HepG2 (cell line): ENCODE data around the gene SLC7A10. TPM values are rescaled to one million over a fixed set of nuclear protein-coding genes. Genes with fewer than 3 reads are reported as not detected.

Source experiments
- ATF7 ChIP-seq, 2 experiments: fragments of 450-650 bp in 1 of 2; sonication (generic) in 1 of 2; formaldehyde crosslinking in 1 of 2; IDR thresholded peaks; 2 replicates each; pipeline versions ENCODE4 v1.4.0 to v1.6.1; 2016 to 2020; ENCODE audit warnings: antibody characterized with exemption in 1 of 2, mild to moderate bottlenecking in 1 of 2, missing genetic modification reagents in 1 of 2
- BRD4 ChIP-seq: sonication (generic); formaldehyde crosslinking; IDR thresholded peaks from 2 replicates; pipeline ENCODE4 v1.4.0; 2020; ENCODE audit warnings: missing genetic modification reagents
- DPF2 ChIP-seq: sonication (generic); formaldehyde crosslinking; IDR thresholded peaks from 2 replicates; pipeline ENCODE4 v1.4.0; 2020; ENCODE audit warnings: mild to moderate bottlenecking, low read depth, missing genetic modification reagents, borderline replicate concordance
- EED ChIP-seq: sonication (generic); formaldehyde crosslinking; IDR thresholded peaks from 2 replicates; pipeline ENCODE4 v1.5.0; 2020; ENCODE audit warnings: mild to moderate bottlenecking, missing genetic modification reagents
- ELF1 ChIP-seq: sonication (generic); formaldehyde crosslinking; IDR thresholded peaks from 2 replicates; pipeline ENCODE4 v1.4.0; 2020; ENCODE audit warnings: missing genetic modification reagents
- HDAC2 ChIP-seq: sonication (generic); formaldehyde crosslinking; IDR thresholded peaks from 2 replicates; pipeline ENCODE4 v1.4.0; 2020; ENCODE audit warnings: missing genetic modification reagents
- KDM3A ChIP-seq: IDR thresholded peaks from 2 replicates; pipeline ENCODE4 v1.6.1; 2018; ENCODE audit warnings: low read depth, missing compliant biosample characterization
- KLF12 ChIP-seq: sonication (generic); formaldehyde crosslinking; IDR thresholded peaks from 2 replicates; pipeline ENCODE4 v1.4.0; 2020; ENCODE audit warnings: missing genetic modification reagents, borderline replicate concordance
- KLF6 ChIP-seq: IDR thresholded peaks from 2 replicates; pipeline ENCODE4 v1.8.0; 2016; ENCODE audit warnings: missing biosample characterization, missing genetic modification reagents
- MLXIP ChIP-seq: sonication (generic); formaldehyde crosslinking; IDR thresholded peaks from 2 replicates; pipeline ENCODE4 v1.9.0; 2021; ENCODE audit warnings: missing genetic modification reagents, borderline replicate concordance
- NFE2 ChIP-seq: sonication (generic); formaldehyde crosslinking; IDR thresholded peaks from 2 replicates; pipeline ENCODE4 v1.4.0; 2020; ENCODE audit warnings: missing genetic modification reagents
- NPAS2 ChIP-seq: sonication (generic); formaldehyde crosslinking; IDR thresholded peaks from 2 replicates; pipeline ENCODE4 v1.8.0; 2022; ENCODE audit warnings: mild to moderate bottlenecking, missing genetic modification reagents, borderline replicate concordance
- REXO4 ChIP-seq: sonication (generic); formaldehyde crosslinking; IDR thresholded peaks from 2 replicates; pipeline ENCODE4 v1.8.0; 2022; ENCODE audit warnings: missing genetic modification reagents, mild to moderate bottlenecking, borderline replicate concordance
- SAFB2 ChIP-seq: sonication (generic); formaldehyde crosslinking; IDR thresholded peaks from 2 replicates; pipeline ENCODE4 v1.5.1; 2020; ENCODE audit warnings: missing genetic modification reagents, low read depth, mild to moderate bottlenecking, borderline replicate concordance
- SNAPC4 ChIP-seq: sonication (generic); formaldehyde crosslinking; IDR thresholded peaks from 2 replicates; pipeline ENCODE4 v1.4.0; 2020; ENCODE audit warnings: mild to moderate bottlenecking, missing genetic modification reagents
- ZBTB7B ChIP-seq: sonication (generic); formaldehyde crosslinking; IDR thresholded peaks from 2 replicates; pipeline ENCODE4 v1.4.0; 2020; ENCODE audit warnings: missing genetic modification reagents
- ZNF33A ChIP-seq: sonication (generic); formaldehyde crosslinking; IDR thresholded peaks from 2 replicates; pipeline ENCODE4 v1.5.1; 2020; ENCODE audit warnings: missing genetic modification reagents, mild to moderate bottlenecking, moderate library complexity, borderline replicate concordance
- ZNF431 ChIP-seq: sonication (generic); formaldehyde crosslinking; IDR thresholded peaks from 2 replicates; pipeline ENCODE4 v1.9.0; 2022; ENCODE audit warnings: missing genetic modification reagents, low read depth, mild to moderate bottlenecking, borderline replicate concordance
- polyA plus RNA-seq, 8 experiments: library from polyadenylated mRNA; depleted of rRNA in 3 of 8; stranded (reverse) in 7 of 8; unstranded in 1 of 8; fragments of >200 nt; fragmentation: Illumina TruSeq in 4 of 8; extraction: Trizol in 4 of 8; gene quantifications; 2 replicates each; pipeline versions ENCODE4 v1.2.1 to v1.2.3, GENCODE V29; 2011 to 2016; ENCODE audit warnings: low read depth in 4 of 8, missing spikeins in 1 of 8, mixed read lengths in 1 of 8; ENCODE audit not compliant: insufficient read depth in 1 of 8
- total RNA-seq, 5 experiments: library from RNA; depleted of rRNA; stranded (reverse); fragments of >200 nt; fragmentation: Illumina TruSeq; extraction: Trizol; gene quantifications; 2 replicates each; pipeline ENCODE4 v1.2.3, GENCODE V29; 2016; ENCODE audit warnings: low read depth in 1 of 5
- TF ChIP-seq, protein P1 (sequence below): sonication (generic); formaldehyde crosslinking; IDR thresholded peaks from 2 replicates; pipeline ENCODE4 v1.4.0; 2020; ENCODE audit warnings: missing genetic modification reagents, borderline replicate concordance

Gene SLC7A10
- total and polyA plus RNA-seq, 2 of the 13 experiments (the other 11 are each of a cell fraction or from before 2014, with no cell fraction given), result 1.1 to 2.2 TPM

GRCh38 chr19:33248553-33248953, 22.9 kb upstream of the SLC7A10 start (continued):
- TF ChIP-seq ZBTB7B (CRISPR knock-in tag) (no peak; the same call in none of the 2 replicates), KLF6 (no peak), DPF2 (no peak), ZNF33A (no peak), KLF12 (CRISPR knock-in tag) (0 out of 2 replicates have a peak, but pooled peaks have one; percentile 14), SAFB2 (peak; percentile 75; the same call in 1 of the 2 replicates), EED (CRISPR knock-in tag) (no peak), NPAS2 (CRISPR knock-in tag) (no peak), NFE2 (CRISPR knock-in tag) (no peak), BRD4 (CRISPR knock-in tag) (no peak), ATF7 (IDR thresholded peaks at IDR 0.05) (no peak), ATF7 (CRISPR knock-in tag; IDR thresholded peaks at IDR 0.05) (peak; percentile 70), SNAPC4 (no peak), HDAC2 (CRISPR knock-in tag) (peak; percentile 37; the same call in 1 of the 2 replicates), KDM3A (CRISPR knock-in tag) (no peak), MLXIP (no peak), ZNF431 (CRISPR knock-in tag) (no peak), ELF1 (no peak), REXO4 (CRISPR knock-in tag) (no peak)
- TF ChIP-seq, protein P1, sequence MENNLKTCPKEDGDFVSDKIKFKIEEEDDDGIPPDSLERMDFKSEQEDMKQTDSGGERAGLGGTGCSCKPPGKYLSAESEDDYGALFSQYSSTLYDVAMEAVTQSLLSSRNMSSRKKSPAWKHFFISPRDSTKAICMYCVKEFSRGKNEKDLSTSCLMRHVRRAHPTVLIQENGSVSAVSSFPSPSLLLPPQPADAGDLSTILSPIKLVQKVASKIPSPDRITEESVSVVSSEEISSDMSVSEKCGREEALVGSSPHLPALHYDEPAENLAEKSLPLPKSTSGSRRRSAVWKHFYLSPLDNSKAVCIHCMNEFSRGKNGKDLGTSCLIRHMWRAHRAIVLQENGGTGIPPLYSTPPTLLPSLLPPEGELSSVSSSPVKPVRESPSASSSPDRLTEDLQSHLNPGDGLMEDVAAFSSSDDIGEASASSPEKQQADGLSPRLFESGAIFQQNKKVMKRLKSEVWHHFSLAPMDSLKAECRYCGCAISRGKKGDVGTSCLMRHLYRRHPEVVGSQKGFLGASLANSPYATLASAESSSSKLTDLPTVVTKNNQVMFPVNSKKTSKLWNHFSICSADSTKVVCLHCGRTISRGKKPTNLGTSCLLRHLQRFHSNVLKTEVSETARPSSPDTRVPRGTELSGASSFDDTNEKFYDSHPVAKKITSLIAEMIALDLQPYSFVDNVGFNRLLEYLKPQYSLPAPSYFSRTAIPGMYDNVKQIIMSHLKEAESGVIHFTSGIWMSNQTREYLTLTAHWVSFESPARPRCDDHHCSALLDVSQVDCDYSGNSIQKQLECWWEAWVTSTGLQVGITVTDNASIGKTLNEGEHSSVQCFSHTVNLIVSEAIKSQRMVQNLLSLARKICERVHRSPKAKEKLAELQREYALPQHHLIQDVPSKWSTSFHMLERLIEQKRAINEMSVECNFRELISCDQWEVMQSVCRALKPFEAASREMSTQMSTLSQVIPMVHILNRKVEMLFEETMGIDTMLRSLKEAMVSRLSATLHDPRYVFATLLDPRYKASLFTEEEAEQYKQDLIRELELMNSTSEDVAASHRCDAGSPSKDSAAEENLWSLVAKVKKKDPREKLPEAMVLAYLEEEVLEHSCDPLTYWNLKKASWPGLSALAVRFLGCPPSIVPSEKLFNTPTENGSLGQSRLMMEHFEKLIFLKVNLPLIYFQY (CRISPR knock-in tag), result no peak
